Hematopoietic multipotent progenitor cell treated with erythropoietin and hydrocortisone succinate and interleukin-3 and kit ligand, for 8 days (in vitro differentiated cells): ENCODE results near the gene GPR107.

Source experiments
- DNase-seq: peaks from one replicate; pipeline ENCODE4 v3.0.0-alpha.2; 2015

GPR107 gene

GRCh38 chr9:130028493-130029222 is 25.0 kb upstream of the GPR107 start:
- DNase-seq, result no peak

DNA sequence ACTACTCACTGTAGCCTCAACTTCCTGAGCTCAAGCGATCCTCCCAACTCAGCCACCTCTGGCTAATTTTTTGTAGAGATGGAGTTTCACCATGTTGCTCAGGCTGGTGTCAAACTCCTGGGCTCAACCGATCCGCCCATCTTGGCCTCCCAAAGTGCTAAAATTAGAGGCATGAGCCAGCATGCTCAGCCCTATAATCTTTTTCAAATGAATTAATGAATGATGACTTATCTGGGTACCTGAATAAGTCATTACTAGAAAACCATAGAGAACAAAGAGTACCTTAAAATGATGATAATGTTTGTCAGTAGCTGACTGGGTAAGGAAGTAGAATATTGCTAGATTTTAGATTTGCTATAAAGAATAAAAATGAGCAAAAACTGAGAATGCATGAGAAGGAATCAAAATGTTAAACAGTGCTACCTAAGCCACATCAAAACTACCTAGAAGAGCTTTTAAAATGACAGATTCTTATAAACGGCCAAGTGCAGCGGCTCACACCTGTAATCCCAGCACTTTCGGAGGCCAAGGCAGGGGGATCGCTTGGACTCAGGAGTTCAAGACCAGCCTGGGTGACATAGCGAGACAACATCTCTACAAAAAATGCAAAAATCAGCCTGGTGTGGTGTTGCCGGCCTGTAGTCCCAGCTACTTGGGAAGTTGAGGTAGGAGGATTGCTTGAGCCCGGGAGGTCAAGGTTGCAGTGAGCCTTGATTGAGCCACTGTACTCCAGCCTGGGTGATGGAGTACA is 24.3 kb upstream of the GPR107 start:
- no peak for DNase-seq

GRCh38 chr9:130030651-130031127 is 23.0 kb upstream of the GPR107 start:
- DNase-seq, result no peak

- no peak for DNase-seq
Observed at GRCh38 chr9:130034570-130034969, 19.1 kb upstream of the GPR107 start.

GRCh38 chr9:130036099-130036498 is 17.6 kb upstream of the GPR107 start:
- DNase-seq, result no peak

DNA sequence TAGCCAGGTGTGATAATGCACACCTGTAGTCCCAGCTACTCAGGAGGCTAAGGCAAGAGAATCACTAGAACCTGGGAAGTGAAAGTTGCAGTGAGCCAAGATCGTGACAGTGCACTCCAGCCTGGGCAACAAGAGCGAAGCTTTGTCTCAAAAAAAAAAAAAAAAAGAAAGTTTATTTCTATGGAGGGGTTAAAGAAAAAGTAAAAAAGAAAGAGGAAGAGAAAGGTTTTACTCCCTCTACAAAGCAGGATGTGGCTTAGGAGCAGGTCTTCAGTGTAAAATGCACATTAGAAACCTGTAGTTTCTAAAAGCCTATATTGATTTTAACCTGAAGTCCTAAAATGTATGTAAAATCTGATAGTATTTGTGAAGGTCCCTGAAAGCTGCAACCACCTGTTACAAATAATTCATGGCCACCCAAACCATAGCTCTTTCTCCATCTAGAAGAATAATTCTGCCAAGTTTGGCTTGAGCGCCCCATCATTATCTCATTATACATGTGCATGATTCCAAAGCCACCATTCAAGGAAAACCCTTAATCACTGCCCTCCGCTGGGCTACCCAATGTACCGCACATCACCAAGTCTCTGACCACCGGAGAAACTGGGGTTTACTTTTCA is 14.1 kb upstream of the GPR107 start:
- DNase-seq, result no peak

- DNase-seq, result no peak
Observed at GRCh38 chr9:130040984-130041647, 12.6 kb upstream of the GPR107 start.

DNA sequence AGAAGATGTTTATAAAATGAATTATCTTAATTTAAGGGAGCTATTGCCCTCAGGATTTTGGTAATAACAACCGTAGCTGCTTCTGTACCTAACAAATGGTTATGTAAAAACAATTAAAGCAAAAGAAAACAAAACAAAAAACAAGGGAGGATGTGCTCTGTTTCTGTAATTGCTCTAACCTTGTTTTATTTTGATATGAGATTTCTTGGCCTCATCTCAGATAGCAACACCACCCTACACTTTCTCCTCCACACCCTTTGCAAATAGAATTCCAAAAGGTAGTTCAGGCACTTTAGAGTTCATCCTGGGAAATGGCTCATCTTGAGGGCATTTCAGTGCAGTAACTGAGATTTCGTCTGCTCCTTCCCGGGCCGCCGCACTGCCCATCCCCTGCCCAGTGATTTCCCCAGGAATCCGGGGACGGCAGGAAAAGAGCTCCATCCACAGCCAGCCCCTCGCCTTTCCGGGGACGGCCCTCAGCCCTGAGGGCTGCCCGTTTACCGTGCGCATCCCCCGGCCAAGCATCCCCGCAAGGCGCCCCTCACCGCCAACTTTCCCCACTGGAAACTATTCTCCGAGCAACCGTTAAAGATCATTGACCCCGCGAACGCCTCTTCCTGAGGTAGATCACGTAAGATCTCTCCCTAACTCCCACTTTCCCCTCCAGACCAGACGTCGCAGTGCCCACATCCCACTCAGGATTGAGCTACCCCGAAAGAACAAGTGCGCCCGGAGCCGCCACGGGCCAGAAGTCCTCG is 11.9 kb upstream of the GPR107 start:
- no peak for DNase-seq

DNA sequence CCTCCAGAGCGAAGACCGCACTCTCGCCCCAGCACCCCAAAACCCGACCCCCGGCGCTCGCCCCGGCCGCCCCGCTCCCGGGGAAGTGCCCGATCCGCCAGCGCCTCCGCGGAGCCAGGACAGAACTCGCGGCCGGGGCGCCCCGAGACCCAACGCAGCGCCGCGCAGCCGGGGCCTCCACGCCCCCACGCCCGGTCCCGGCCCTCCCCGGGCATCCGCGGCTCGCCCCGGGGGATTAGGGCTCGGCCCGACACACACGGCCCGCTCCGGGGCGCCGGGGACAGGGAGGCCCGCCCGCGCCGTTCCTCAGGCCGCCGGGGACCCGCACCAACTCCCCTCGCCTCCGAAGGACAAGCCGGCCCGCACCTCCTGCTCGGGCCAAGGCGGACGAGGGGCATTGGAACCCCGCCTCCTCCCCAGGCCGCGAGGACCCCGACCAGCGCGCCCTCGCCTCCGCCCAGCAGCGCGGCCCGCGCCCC is 11.3 kb upstream of the GPR107 start:
- DNase-seq, result no peak

- peak; percentile 43 for DNase-seq
Observed at GRCh38 chr9:130042885-130043653, 10.6 kb upstream of the GPR107 start, which contains the start of gene FNBP1. FNBP1 (minus strand) TSS chr9:130043189; CDS start chr9:130042975, 214 bp downstream.

DNA sequence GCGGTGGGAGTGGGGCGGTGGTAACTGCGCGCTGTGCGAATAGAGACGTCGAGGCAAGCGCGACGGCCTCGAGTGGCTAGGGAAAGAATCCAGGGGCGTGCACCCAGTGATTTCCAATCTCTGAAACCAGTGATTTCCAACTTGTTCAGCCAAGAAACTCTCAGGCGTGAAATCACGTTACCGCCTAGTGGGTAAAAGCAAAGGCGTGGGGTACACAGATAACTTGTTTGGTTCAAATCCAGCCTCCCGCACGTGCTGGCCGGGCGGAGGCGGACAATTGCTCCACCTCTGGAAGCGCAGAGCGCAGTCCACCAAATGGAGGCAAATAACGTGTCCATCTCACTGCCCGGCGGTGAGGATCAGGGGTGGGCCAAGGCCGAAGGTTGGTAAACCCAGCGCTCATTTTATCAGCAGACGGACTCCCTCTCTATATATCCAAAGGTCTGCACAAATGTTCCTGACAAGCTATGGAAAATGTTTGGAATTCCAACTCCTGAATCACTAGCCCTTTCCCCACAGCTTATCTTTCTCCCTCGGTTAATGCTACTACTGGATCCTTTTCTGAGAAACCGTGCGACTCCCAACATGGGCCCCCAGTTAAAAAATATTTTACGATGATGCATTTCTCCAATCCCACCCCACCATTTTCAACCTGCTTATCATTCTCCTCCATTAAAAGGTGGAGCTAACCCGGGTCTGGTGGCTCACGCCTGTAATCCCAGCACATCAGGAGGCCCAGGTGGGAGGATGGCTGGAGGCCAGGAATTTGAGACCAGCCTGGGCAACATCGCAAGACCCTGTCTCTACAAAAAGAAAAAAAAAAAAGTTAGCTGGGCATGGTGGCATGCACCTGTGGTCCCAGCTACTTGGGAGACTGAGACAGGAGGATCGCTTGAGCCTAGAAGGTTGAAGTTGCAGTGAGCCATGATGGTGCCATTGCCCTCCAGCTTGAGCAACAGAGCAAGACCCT is 9.8 kb upstream of the GPR107 start:
- peak; percentile 74 for DNase-seq

DNA sequence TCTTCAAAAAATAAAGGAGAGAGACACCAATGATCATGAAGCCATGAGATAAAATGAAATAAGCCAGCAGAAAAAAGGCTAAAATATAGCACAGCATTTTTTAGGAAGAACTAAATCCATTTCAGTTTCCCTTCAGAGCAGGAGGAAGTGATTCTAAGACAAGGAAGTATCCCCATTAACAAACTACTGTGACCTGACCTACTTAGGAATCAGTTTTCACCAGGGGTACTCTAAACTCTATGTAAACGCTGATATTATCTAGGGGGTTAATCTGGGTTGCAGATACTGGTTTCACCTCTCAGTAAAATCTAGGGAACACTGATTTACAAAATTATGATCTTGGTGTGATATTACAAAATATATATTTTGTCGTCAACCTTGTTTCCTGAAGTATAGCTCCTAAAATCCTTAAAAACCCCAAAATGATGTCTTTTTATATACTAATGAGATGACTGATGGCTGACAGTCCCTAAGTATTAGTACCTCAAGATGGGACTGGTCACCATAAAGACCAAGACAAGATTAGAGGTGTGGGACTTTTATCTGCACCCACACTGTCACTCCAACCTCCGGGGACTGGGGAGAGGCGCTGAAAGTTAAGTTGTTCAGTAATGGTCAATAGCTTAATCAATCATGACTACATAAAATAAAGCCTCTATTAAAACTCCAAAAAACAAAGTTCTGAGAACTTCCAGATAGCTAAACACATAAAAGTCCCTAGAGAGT is 7.8 kb upstream of the GPR107 start:
- no peak for DNase-seq

DNA sequence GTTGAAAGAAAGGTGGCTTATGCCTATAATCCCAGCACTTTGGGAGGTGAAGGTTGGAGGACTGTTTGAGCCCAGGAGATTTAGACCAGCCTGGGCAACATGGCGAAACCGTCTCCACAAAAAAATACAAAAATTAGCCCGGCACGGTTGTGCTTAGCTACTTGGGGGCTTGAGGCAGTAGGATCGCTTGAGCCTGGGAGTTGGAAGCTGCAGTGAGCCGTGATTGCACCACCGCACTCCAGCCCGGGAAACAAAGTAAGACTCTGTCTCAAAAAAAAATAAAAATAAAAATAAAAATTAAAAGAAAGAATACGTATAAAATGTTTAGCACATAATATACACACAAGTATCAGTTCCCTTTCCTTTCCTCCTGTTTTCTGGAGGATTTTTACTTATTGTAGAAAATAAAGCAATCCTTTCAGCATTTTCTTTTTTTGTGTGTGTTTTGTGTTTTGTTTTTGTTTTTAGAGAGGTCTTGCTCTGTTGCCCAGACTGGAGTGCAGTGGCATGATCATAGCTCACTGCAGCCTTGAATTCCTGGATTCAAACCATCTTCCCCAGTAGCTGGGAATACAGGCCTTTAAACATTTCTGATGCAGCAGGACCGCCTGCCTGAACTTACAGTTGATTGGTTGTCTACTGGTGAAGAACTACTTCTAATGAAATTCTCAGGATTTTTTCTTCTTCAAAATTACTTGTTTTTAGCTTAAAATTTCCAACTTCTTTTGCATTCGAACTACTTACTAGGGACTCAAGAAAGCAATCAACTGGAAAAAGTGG is 4.1 kb upstream of the GPR107 start:
- DNase-seq, result no peak

DNA sequence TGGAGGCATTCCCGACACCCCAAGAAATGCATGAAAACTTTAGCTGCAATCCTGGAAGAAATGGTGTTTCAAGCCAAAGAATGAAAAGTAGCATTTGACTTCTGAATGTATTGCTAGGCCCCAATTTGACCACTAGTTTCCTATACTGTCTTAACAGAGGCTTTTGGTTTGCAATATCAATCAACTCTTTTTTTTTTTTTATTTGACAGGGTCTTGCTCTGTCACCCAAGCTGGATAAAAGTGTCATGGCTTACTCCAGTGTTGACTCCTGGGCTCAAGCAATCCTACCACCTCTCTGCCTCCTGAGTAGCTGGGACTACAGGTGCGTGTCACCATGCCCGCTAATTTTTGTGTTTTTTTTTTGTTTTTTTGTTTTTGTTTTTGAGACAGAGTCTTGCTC is 3.2 kb upstream of the GPR107 start:
- DNase-seq, result no peak

- DNase-seq, result no peak
Observed at GRCh38 chr9:130051855-130052254, 1.9 kb upstream of the GPR107 start.

DNA sequence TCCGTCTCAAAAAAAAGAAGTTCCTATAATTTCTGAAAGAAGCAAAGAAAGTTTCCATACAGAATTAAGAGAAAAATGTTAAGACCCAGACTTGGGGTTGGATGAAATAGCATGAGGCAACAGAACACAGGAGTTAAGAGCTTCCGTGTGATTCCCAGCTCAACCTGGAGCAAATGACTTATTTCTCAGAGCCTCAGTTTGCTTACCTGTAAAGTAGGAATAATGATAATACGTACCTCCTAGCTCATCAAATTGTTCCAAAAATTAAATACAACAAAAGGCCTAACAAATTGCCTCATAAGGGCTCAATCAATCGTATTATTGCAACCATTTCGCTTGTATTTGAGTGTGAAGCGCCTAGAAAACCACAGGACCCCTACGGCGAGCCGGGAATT is 600 bp upstream of the GPR107 start:
- no peak for DNase-seq

GRCh38 chr9:130054325-130054786 is 650 bp downstream of the GPR107 start:
- no peak for DNase-seq

DNA sequence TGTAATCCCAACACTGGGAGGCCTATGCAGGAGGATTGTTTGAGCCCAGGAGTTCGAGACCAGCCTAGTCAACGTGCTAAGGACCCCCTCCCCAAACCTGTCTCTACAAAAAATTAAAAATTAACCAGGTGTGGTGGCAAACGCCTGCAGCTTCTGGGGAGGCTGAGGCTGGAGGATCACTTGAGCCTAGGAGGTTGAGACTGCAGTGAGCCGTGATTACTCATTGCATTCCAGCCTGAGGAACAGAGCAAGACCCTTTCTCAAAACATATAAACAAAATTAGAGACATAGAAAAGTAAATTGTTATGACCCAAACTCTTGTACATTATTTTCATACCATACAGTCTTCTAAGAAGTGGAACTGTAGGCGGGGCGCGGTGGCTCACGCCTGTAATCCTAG is 1.1 kb downstream of the GPR107 start:
- no peak for DNase-seq

GRCh38 chr9:130058154-130058553 is 4.4 kb downstream of the GPR107 start:
- peak; percentile 36 for DNase-seq
